GM12872 (cell line): ENCODE measurements around the gene C3orf80.

Experiments used
- CTCF ChIP-seq: IDR thresholded peaks from 3 replicates; pipeline ENCODE4 v1.5.1; 2011; ENCODE audit warnings: low read depth, mild to moderate bottlenecking, low read length, moderate library complexity; ENCODE audit not compliant: insufficient read depth

C3orf80 gene

GRCh38 chr3:160225176-160226025 lies at the start of gene C3orf80:
TSS of gene C3orf80 (plus strand) at chr3:160225422. CDS start at chr3:160225636, 214 bp downstream.
- TF ChIP-seq CTCF, result peak; percentile 40; the same call in 1 of the 3 replicates

- no peak for TF ChIP-seq CTCF
Measured at GRCh38 chr3:160176923-160177322, 48.3 kb upstream of the C3orf80 start.

- TF ChIP-seq CTCF, result no peak
Measured at GRCh38 chr3:160179906-160180305, 45.3 kb upstream of the C3orf80 start.

- no peak for TF ChIP-seq CTCF
Measured at GRCh38 chr3:160180581-160181216, 44.5 kb upstream of the C3orf80 start.

GRCh38 chr3:160183345-160184076 lies 41.7 kb upstream of the C3orf80 start:
- TF ChIP-seq CTCF, result no peak

- no peak for TF ChIP-seq CTCF
Measured at GRCh38 chr3:160184655-160185054, 40.6 kb upstream of the C3orf80 start.

GRCh38 chr3:160185751-160186150 lies 39.5 kb upstream of the C3orf80 start:
- no peak for TF ChIP-seq CTCF
